ENCODE measurements around the gene PTGER1. TPM values are rescaled to one million over a fixed set of nuclear protein-coding genes. Genes with fewer than 3 reads are reported as not detected.

PTGER1 gene
- total and polyA plus RNA-seq, 9 of the 15 experiments (the other 6 are each of a cell fraction or from before 2014, with no cell fraction given) = 0.06 to 0.36 (median 0.31) TPM; not detected in 5

GRCh38 chr19:14427461-14427860 lies 47.7 kb downstream of the PTGER1 start:
- POLR2A ChIA-PET = interaction anchor here (1.0 kb wide), 1 partner anchor 21 kb away, joined by 3 read pairs; no protein-coding TSS in a partner anchor
- BruUV-seq (replicated peaks) = no TSS peak
- Histone ChIP-seq H3K4me1 (replicated peaks in 1 of 2; ENCODE audit: control insufficient read depth in 2 of 2, insufficient read depth in 2 of 2, low read length in 2 of 2) (peaks cover 11 to 24% of the 10 kb centered on the region in 2 experiments; a peak in 4 of 5 replicates), H3K4me2 (ENCODE audit: insufficient read depth, low read length) (no peak overlapping the region), H3K79me2 (ENCODE audit: control insufficient read depth, insufficient read depth, low read length) (no peaks in the 10 kb centered on the region), H3K36me3 (ENCODE audit: control insufficient read depth, insufficient read depth, low read length) (no peaks in the 10 kb centered on the region), H3K9ac (ENCODE audit: insufficient read depth in 1 of 2, low read depth in 2 of 2, low read length in 2 of 2) (no peak overlapping the region), H3K27ac (ENCODE audit: extremely low read depth, low read depth, low read length) (no peak overlapping the region), H3K9me3 (replicated peaks; ENCODE audit: control insufficient read depth, insufficient read depth, low read depth, low read length) (no peaks in the 10 kb centered on the region), H3K27me3 (ENCODE audit: control insufficient read depth in 2 of 2, insufficient read depth in 2 of 2, low read length in 2 of 2) (no peaks in the 10 kb centered on the region), H4K20me1 (replicated peaks; ENCODE audit: control insufficient read depth, insufficient read depth, low read length) (no peaks in the 10 kb centered on the region), H2AFZ (ENCODE audit: low read depth, low read length) (no peak overlapping the region), H3K4me3 (no peak overlapping the region), H3K9me1 (ENCODE audit: control insufficient read depth, insufficient read depth, low read length) (no peaks in the 10 kb centered on the region)
- intact Hi-C loops (cut with micrococcal nuclease) = no loop called here
- CTCF ChIA-PET (ENCODE audit: low intra/inter-chr PET ratio) = no interaction called here
- 9% methylated on average over 2 of the region's 2 CpGs for WGBS (ENCODE audit: insufficient coverage, low coverage, missing lambda C conversion rate)
- FAIRE-seq (no peak), ATAC-seq (no peak), DNase-seq (ENCODE audit: extremely low read depth in 1 of 4, low spot score in 3 of 4) (no peak)
- TF ChIP-seq MYC (IDR thresholded peaks at IDR 0.05; ENCODE audit: low read depth, low read length) (no peak), MYC (CRISPR knock-in tag; IDR thresholded peaks at IDR 0.05; ENCODE audit: borderline replicate concordance, low read depth) (no peak), CCAR2 (IDR thresholded peaks at IDR 0.05; ENCODE audit: low read depth, low read length) (no peak), EHMT2 (IDR thresholded peaks at IDR 0.05) (no peak), AFF1 (IDR thresholded peaks at IDR 0.05; ENCODE audit: low read depth in 1 of 2, partially characterized antibody in 2 of 2) (no peak)
- in situ Hi-C loops (cut with MboI) = no loop called here
